Measurements from ENCODE around the gene ADAMTSL4.

The ADAMTSL4 gene

GRCh38 chr1:150545486-150546032 lies 3.6 kb upstream of the ADAMTSL4 start:
- TF ChIP-seq NFIC (IDR thresholded peaks at IDR 0.05) (no peak), TCF12 (IDR thresholded peaks at IDR 0.05; ENCODE audit: low read depth) (no peak), ZBTB7A (IDR thresholded peaks at IDR 0.05; ENCODE audit: low read depth) (no peak), REST (IDR thresholded peaks at IDR 0.05; ENCODE audit: low read depth) (no peak), CREB1 (IDR thresholded peaks at IDR 0.05; ENCODE audit: low read depth) (no peak), RAD21 (IDR thresholded peaks at IDR 0.05; ENCODE audit: low read depth) (no peak), USF1 (IDR thresholded peaks at IDR 0.05) (no peak), TEAD4 (IDR thresholded peaks at IDR 0.05) (no peak), EP300 (IDR thresholded peaks at IDR 0.05; ENCODE audit: borderline replicate concordance) (no peak), FOXM1 (IDR thresholded peaks at IDR 0.05; ENCODE audit: borderline replicate concordance, low read depth) (no peak), EGR1 (IDR thresholded peaks at IDR 0.05) (no peak), YY1 (IDR thresholded peaks at IDR 0.05; ENCODE audit: low read depth) (no peak), TAF1 (IDR thresholded peaks at IDR 0.05; ENCODE audit: low read depth) (no peak), MAX (IDR thresholded peaks at IDR 0.05) (no peak), CEBPB (IDR thresholded peaks at IDR 0.05) (no peak)

- TF ChIP-seq USF1 (IDR thresholded peaks at IDR 0.05) = no peak
- no peak for TF ChIP-seq ZBTB7A (IDR thresholded peaks at IDR 0.05; ENCODE audit: low read depth)
- TF ChIP-seq REST (IDR thresholded peaks at IDR 0.05; ENCODE audit: low read depth) = no peak
- no peak for TF ChIP-seq CEBPB (IDR thresholded peaks at IDR 0.05)
- TF ChIP-seq NFIC (IDR thresholded peaks at IDR 0.05) = no peak
- TF ChIP-seq MAX (IDR thresholded peaks at IDR 0.05) = no peak
- TF ChIP-seq EGR1 (IDR thresholded peaks at IDR 0.05) = no peak
- TF ChIP-seq TEAD4 (IDR thresholded peaks at IDR 0.05) = no peak
Observed at GRCh38 chr1:150546294-150546937, 2.8 kb upstream of the ADAMTSL4 start.

- TF ChIP-seq EP300 (IDR thresholded peaks at IDR 0.05; ENCODE audit: borderline replicate concordance) (no peak), MAX (IDR thresholded peaks at IDR 0.05) (no peak), ZBTB7A (IDR thresholded peaks at IDR 0.05; ENCODE audit: low read depth) (no peak), USF1 (IDR thresholded peaks at IDR 0.05) (no peak), REST (IDR thresholded peaks at IDR 0.05; ENCODE audit: low read depth) (no peak), TEAD4 (IDR thresholded peaks at IDR 0.05) (no peak)
Observed at GRCh38 chr1:150548324-150548631, 930 bp upstream of the ADAMTSL4 start.

- no peak for TF ChIP-seq RAD21 (IDR thresholded peaks at IDR 0.05; ENCODE audit: low read depth)
- TF ChIP-seq TCF12 (IDR thresholded peaks at IDR 0.05; ENCODE audit: low read depth) = no peak
- no peak for TF ChIP-seq EGR1 (IDR thresholded peaks at IDR 0.05)
- TF ChIP-seq USF1 (IDR thresholded peaks at IDR 0.05) = no peak
- no peak for TF ChIP-seq TEAD4 (IDR thresholded peaks at IDR 0.05)
- TF ChIP-seq NFIC (IDR thresholded peaks at IDR 0.05) = no peak
Observed at GRCh38 chr1:150549496-150550221, 451 bp downstream of the ADAMTSL4 start.
